Esophagus muscularis mucosa (tissue), 4 donors: ENCODE data around the gene ACADS.

Experiments
- CTCF ChIP-seq, 3 experiments: fragments of 200-600 bp in 2 of 3; fragments of 450-650 bp in 1 of 3; sonication (generic) in 2 of 3; IDR thresholded peaks; one replicate each; pipeline ENCODE4 v1.5.1; 2017 to 2019; ENCODE audit warnings: antibody characterized with exemption in 3 of 3, mild to moderate bottlenecking in 2 of 3, moderate library complexity in 1 of 3
- EP300 ChIP-seq: sonication (generic); formaldehyde crosslinking; IDR thresholded peaks from one replicate; pipeline ENCODE4 v1.6.1; 2017; ENCODE audit warnings: antibody characterized with exemption
- POLR2AphosphoS5 ChIP-seq, 2 donors: sonication (generic); formaldehyde crosslinking; IDR thresholded peaks; one replicate each; pipeline ENCODE4 v1.6.1; 2017; ENCODE audit warnings: antibody characterized with exemption in 2 of 2

- TF ChIP-seq CTCF (IDR thresholded peaks at IDR 0.05) (no peak), EP300 (no peak), POLR2AphosphoS5 (IDR thresholded peaks at IDR 0.05) (no peak)
Observed at GRCh38 chr12:120697344-120697743, 28.3 kb upstream of the ACADS start.
